GM12878 (cell line): ENCODE measurements around the gene CACYBP. TPM values are rescaled to one million over a fixed set of nuclear protein-coding genes. Genes with fewer than 3 reads are reported as not detected.

Experiments used
- BACH1 ChIP-seq: fragments of 450-650 bp; IDR thresholded peaks from 2 replicates; pipeline ENCODE4 v1.6.1; 2017; ENCODE audit warnings: mild to moderate bottlenecking, borderline replicate concordance
- CHD2 ChIP-seq: IDR thresholded peaks from 2 replicates; pipeline ENCODE4 v1.6.1; 2011; ENCODE audit warnings: low read depth, low read length, improper control_type of control experiment, borderline replicate concordance
- EED ChIP-seq: sonication (generic); IDR thresholded peaks from 2 replicates; pipeline ENCODE4 v1.6.1; 2016; ENCODE audit warnings: antibody characterized with exemption, low read depth
- ELK1 ChIP-seq: IDR thresholded peaks from 2 replicates; pipeline ENCODE4 v1.6.1; 2012; ENCODE audit warnings: low read depth, low read length, improper control_type of control experiment
- IRF4 ChIP-seq: IDR thresholded peaks from 2 replicates; pipeline ENCODE4 v1.6.1; 2011; ENCODE audit warnings: low read depth, low read length
- KAT2A ChIP-seq: conservative IDR thresholded peaks from 2 replicates; pipeline ENCODE4 v1.6.1; 2011; ENCODE audit warnings: low read depth, low read length; ENCODE audit not compliant: control insufficient read depth
- RAD51 ChIP-seq: fragments of 450-650 bp; IDR thresholded peaks from 2 replicates; pipeline ENCODE4 v1.6.1; 2016; ENCODE audit warnings: moderate library complexity, mild to moderate bottlenecking, inconsistent platforms
- SMC3 ChIP-seq: IDR thresholded peaks from 2 replicates; pipeline ENCODE4 v1.6.1; 2011; ENCODE audit warnings: low read length, improper control_type of control experiment, borderline replicate concordance
- SPI1 ChIP-seq: IDR thresholded peaks from 2 replicates; pipeline ENCODE4 v1.6.1; 2011; ENCODE audit warnings: low read depth, mild to moderate bottlenecking, low read length, moderate library complexity, borderline replicate concordance; ENCODE audit not compliant: insufficient read depth
- SREBF2 ChIP-seq: IDR thresholded peaks from 2 replicates; pipeline ENCODE4 v1.6.1; 2012; ENCODE audit warnings: mild to moderate bottlenecking, low read length
- SRF ChIP-seq, 2 experiments: IDR thresholded peaks; 2 replicates each; pipeline ENCODE4 v1.6.1; 2011; ENCODE audit warnings: low read depth in 2 of 2, low read length in 2 of 2, mild to moderate bottlenecking in 1 of 2, moderate library complexity in 1 of 2
- polyA plus RNA-seq, 11 experiments: library from polyadenylated mRNA; depleted of rRNA in 4 of 11; unstranded in 6 of 11; stranded (reverse) in 5 of 11; fragments of >200 nt; fragmentation: Nextera tagmentation in 4 of 11; fragmentation: Illumina TruSeq in 1 of 11; extraction: Ambion mirVana in 4 of 11; extraction: Trizol in 1 of 11; gene quantifications; 1 replicate in 1 of 11; 2 replicates in 10 of 11; pipeline versions ENCODE4 v1.2.1 to v1.2.3, GENCODE V29; 2011 to 2016; ENCODE audit warnings: inconsistent platforms in 2 of 11, missing spikeins in 2 of 11, low read depth in 1 of 11
- total RNA-seq, 4 experiments: library from RNA; depleted of rRNA in 3 of 4; stranded (reverse); fragments of >200 nt in 3 of 4; fragmentation: Illumina TruSeq in 1 of 4; extraction: Trizol in 1 of 4; gene quantifications; 2 replicates each; pipeline versions ENCODE4 v1.2.1 to v1.2.3, GENCODE V29; 2013 to 2021
- TF ChIP-seq, protein P1 (sequence below): IDR thresholded peaks from 2 replicates; pipeline ENCODE4 v1.6.1; 2011; ENCODE audit warnings: low read depth, mild to moderate bottlenecking, low read length, moderate library complexity, borderline replicate concordance; ENCODE audit errors: extremely low read depth
- TF ChIP-seq, protein P2 (sequence below): fragments of 450-650 bp; formaldehyde crosslinking; IDR thresholded peaks from 2 replicates; pipeline ENCODE4 v1.4.0; 2020; ENCODE audit warnings: mild to moderate bottlenecking, moderate library complexity

The CACYBP gene
- total and polyA plus RNA-seq, 10 of the 15 experiments (the other 5 are each of a cell fraction or from before 2014, with no cell fraction given), result 77.7 to 488 (median 218) TPM

DNA sequence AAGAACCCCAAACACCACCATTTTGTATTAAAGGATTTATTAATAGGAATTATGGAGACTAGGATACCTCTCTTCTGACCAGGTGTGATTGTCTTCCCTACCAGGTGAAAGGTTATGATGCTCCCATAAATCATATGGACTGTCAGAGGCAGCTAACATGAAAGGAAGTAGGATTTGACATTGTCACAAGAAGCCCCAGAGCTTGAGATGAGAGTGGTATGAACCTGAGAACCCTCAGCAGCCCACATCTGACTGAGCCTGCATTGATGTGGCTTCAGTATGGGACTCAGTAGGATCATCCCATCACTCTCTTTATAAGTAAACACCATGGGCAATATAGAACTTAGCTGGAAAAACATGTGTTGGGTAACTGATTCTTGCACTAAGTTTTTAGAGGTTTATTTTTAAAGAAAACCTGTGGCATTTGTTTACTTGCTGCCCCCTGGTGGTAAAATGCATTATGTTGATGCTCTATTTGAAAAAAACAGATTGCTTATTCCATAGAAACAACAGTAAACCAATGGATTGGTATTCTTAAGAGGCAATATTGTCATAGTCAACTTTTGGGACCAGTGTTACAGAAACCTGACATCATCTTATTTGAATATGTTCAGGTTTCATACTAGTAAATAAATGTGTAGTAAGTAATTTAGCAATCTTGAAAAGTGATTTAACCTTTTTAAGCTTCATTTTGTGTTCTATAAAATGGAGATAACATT lies 16.6 kb upstream of the CACYBP start (continued):
- TF ChIP-seq, protein P1, sequence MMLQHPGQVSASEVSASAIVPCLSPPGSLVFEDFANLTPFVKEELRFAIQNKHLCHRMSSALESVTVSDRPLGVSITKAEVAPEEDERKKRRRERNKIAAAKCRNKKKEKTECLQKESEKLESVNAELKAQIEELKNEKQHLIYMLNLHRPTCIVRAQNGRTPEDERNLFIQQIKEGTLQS, result no peak
- no peak for TF ChIP-seq SRF (IDR thresholded peaks at IDR 0.05; ENCODE audit: low read depth in 2 of 2, low read length in 2 of 2)
- no peak for TF ChIP-seq CHD2
- TF ChIP-seq SPI1, result no peak
- TF ChIP-seq BACH1, result no peak
- no peak for TF ChIP-seq IRF4
- 0 out of 2 replicates have a peak, but pooled peaks have one; percentile 11 for TF ChIP-seq RAD51
- no peak for TF ChIP-seq KAT2A
- TF ChIP-seq EED, result no peak
- no peak for TF ChIP-seq SREBF2
- no peak for TF ChIP-seq ELK1
- TF ChIP-seq, protein P2, sequence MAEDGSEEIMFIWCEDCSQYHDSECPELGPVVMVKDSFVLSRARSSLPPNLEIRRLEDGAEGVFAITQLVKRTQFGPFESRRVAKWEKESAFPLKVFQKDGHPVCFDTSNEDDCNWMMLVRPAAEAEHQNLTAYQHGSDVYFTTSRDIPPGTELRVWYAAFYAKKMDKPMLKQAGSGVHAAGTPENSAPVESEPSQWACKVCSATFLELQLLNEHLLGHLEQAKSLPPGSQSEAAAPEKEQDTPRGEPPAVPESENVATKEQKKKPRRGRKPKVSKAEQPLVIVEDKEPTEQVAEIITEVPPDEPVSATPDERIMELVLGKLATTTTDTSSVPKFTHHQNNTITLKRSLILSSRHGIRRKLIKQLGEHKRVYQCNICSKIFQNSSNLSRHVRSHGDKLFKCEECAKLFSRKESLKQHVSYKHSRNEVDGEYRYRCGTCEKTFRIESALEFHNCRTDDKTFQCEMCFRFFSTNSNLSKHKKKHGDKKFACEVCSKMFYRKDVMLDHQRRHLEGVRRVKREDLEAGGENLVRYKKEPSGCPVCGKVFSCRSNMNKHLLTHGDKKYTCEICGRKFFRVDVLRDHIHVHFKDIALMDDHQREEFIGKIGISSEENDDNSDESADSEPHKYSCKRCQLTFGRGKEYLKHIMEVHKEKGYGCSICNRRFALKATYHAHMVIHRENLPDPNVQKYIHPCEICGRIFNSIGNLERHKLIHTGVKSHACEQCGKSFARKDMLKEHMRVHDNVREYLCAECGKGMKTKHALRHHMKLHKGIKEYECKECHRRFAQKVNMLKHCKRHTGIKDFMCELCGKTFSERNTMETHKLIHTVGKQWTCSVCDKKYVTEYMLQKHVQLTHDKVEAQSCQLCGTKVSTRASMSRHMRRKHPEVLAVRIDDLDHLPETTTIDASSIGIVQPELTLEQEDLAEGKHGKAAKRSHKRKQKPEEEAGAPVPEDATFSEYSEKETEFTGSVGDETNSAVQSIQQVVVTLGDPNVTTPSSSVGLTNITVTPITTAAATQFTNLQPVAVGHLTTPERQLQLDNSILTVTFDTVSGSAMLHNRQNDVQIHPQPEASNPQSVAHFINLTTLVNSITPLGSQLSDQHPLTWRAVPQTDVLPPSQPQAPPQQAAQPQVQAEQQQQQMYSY (CRISPR knock-in tag), result no peak
- peak; percentile 74; the same call in 1 of the 2 replicates for TF ChIP-seq SMC3
